IMR-90 (cell line): ENCODE measurements around the gene ALOX15. TPM values are rescaled to one million over a fixed set of nuclear protein-coding genes. Genes with fewer than 3 reads are reported as not detected.
"Not testable (repeated sequence)": the region's sequence is repeated elsewhere in the genome, so short reads cannot be mapped to it uniquely, and the experiment has no call there.

Source experiments
- ATAC-seq: fragments of 200-7000 bp; cut with Tn5 transposase; 2 replicates; pipeline ENCODE4 v1.9.1; 2020; ENCODE audit warnings: low read depth, mild to moderate bottlenecking, moderate library complexity
- BruUV-seq: library from RNA; stranded (reverse); fragments of 400-500 nt; replicated peaks from 2 replicates; lab custom pipeline; 2021; lab: Mats Ljungman, UMichigan
- CTCF ChIA-PET: fragments of 300-600 bp; formaldehyde crosslinking; extraction: SDS; loops from one replicate; lab custom pipeline; 2021; ENCODE audit warnings: antibody characterized with exemption; lab: Yijun Ruan, JAX
- POLR2A ChIA-PET: fragments of 300-600 bp; sonication (Branson Sonifier 250); formaldehyde crosslinking; loops from one replicate; lab custom pipeline; 2022; ENCODE audit warnings: antibody characterized with exemption; ENCODE audit not compliant: unreplicated experiment; lab: Charles Lee
- DNase-seq: peaks from one replicate; pipeline ENCODE4 v3.0.0; 2013
- H2AFZ ChIP-seq: replicated peaks from 2 replicates; pipeline ENCODE3; 2013; ENCODE audit warnings: low read length, mild to moderate bottlenecking; ENCODE audit not compliant: poor library complexity
- H2AK5ac ChIP-seq: 2 replicates; pipeline ENCODE4 v1.6.1; 2013; ENCODE audit warnings: low read depth, low read length, inconsistent platforms
- H2AK9ac ChIP-seq: replicated peaks from 2 replicates; pipeline ENCODE3; 2013; ENCODE audit warnings: mild to moderate bottlenecking, low read depth, low read length, moderate library complexity; ENCODE audit not compliant: poor library complexity
- H2BK120ac ChIP-seq: 2 replicates; pipeline ENCODE4 v1.6.1; 2013; ENCODE audit warnings: low read depth, low read length, inconsistent platforms
- H2BK15ac ChIP-seq: 3 replicates; pipeline ENCODE4 v1.6.1; 2013; ENCODE audit warnings: low read depth, low read length, inconsistent platforms
- H2BK20ac ChIP-seq: 2 replicates; pipeline ENCODE4 v1.6.1; 2013; ENCODE audit warnings: low read depth, mild to moderate bottlenecking, inconsistent platforms, low read length, moderate library complexity
- H2BK5ac ChIP-seq: 2 replicates; pipeline ENCODE4 v1.6.1; 2013; ENCODE audit warnings: mild to moderate bottlenecking, low read depth, low read length, inconsistent platforms; ENCODE audit not compliant: poor library complexity, severe bottlenecking
- H3K14ac ChIP-seq: replicated peaks from 2 replicates; pipeline ENCODE4 v1.6.1; 2013; ENCODE audit warnings: low read depth, low read length, inconsistent platforms
- H3K18ac ChIP-seq: 2 replicates; pipeline ENCODE4 v1.6.1; 2013; ENCODE audit warnings: low read depth, low read length, control low read depth
- H3K23ac ChIP-seq: 2 replicates; pipeline ENCODE4 v1.6.1; 2013; ENCODE audit warnings: low read depth, low read length, inconsistent platforms
- H3K27ac ChIP-seq: 2 replicates; pipeline ENCODE4 v1.5.1; 2013; ENCODE audit warnings: mild to moderate bottlenecking, control low read depth, low read length; ENCODE audit not compliant: insufficient read depth
- H3K27me3 ChIP-seq: 2 replicates; pipeline ENCODE4 v1.6.1; 2013; ENCODE audit warnings: low read length; ENCODE audit not compliant: control insufficient read depth, insufficient read depth
- H3K36me3 ChIP-seq: 2 replicates; pipeline ENCODE4 v1.6.1; 2013; ENCODE audit warnings: low read length, mixed read lengths; ENCODE audit not compliant: control insufficient read depth, insufficient read depth
- H3K4ac ChIP-seq: 2 replicates; pipeline ENCODE4 v1.6.1; 2013; ENCODE audit warnings: low read depth, low read length, inconsistent platforms
- H3K4me1 ChIP-seq: 2 replicates; pipeline ENCODE4 v1.6.1; 2013; ENCODE audit warnings: low read length, mixed read lengths; ENCODE audit not compliant: control insufficient read depth, insufficient read depth
- H3K4me2 ChIP-seq: 2 replicates; pipeline ENCODE4 v1.6.1; 2013; ENCODE audit warnings: low read depth, mild to moderate bottlenecking, control low read depth, low read length, moderate library complexity
- H3K4me3 ChIP-seq: 2 replicates; pipeline ENCODE4 v1.5.1; 2013; ENCODE audit warnings: low read depth, mild to moderate bottlenecking, control low read depth, low read length, moderate library complexity; ENCODE audit not compliant: insufficient read depth
- H3K56ac ChIP-seq: 2 replicates; pipeline ENCODE4 v1.6.1; 2013; ENCODE audit warnings: low read length, inconsistent platforms; ENCODE audit not compliant: insufficient read depth; ENCODE audit errors: extremely low read depth
- H3K79me1 ChIP-seq, 2 experiments: 2 replicates each; pipeline ENCODE4 v1.6.1; 2013; ENCODE audit warnings: low read length in 2 of 2, inconsistent platforms in 1 of 2, low read depth in 1 of 2
- H3K9ac ChIP-seq: 2 replicates; pipeline ENCODE4 v1.6.1; 2013; ENCODE audit warnings: low read depth, low read length, control low read depth
- H3K9me1 ChIP-seq: 2 replicates; pipeline ENCODE4 v1.6.1; 2013; ENCODE audit warnings: low read length, inconsistent platforms; ENCODE audit not compliant: insufficient read depth
- H3K9me3 ChIP-seq: 2 replicates; pipeline ENCODE4 v1.6.1; 2013; ENCODE audit warnings: low read length; ENCODE audit not compliant: control insufficient read depth, insufficient read depth
- H4K20me1 ChIP-seq: 2 replicates; pipeline ENCODE4 v1.6.1; 2013; ENCODE audit warnings: low read length, inconsistent platforms; ENCODE audit not compliant: insufficient read depth
- H4K5ac ChIP-seq: 2 replicates; pipeline ENCODE4 v1.6.1; 2013; ENCODE audit warnings: mild to moderate bottlenecking, low read depth, low read length, control low read depth
- H4K8ac ChIP-seq, 2 experiments: 2 replicates each; pipeline ENCODE4 v1.6.1; 2013; ENCODE audit warnings: low read depth in 2 of 2, low read length in 2 of 2, control low read depth in 1 of 2, inconsistent platforms in 1 of 2
- H4K91ac ChIP-seq: 2 replicates; pipeline ENCODE4 v1.6.1; 2013; ENCODE audit warnings: low read depth, low read length, inconsistent platforms; ENCODE audit not compliant: insufficient read depth
- WGBS, 2 experiments: methylation state at CpG; one replicate each; pipeline versions ENCODE4 v1.1.5 to v1.1.7; 2013; ENCODE audit warnings: missing lambda C conversion rate in 2 of 2; ENCODE audit not compliant: insufficient read length in 1 of 2; ENCODE audit errors: extremely low coverage in 2 of 2; 5-methylcytosine and 5-hydroxymethylcytosine counted together
- dilution Hi-C: fragments of 300-500 bp; cut with HindIII; formaldehyde crosslinking; loops from one replicate; pipeline ENCODE4 v1.14.3; 2018; ENCODE audit warnings: low sequenced_read_pairs; ENCODE audit not compliant: unreplicated experiment
- in situ Hi-C: fragments of 300-500 bp; cut with MboI; formaldehyde crosslinking; loops from 3 replicates; pipeline ENCODE4 v1.14.3; 2019; ENCODE audit warnings: low sequenced_read_pairs, inconsistent platforms, mixed read lengths
- intact Hi-C: fragments of 100-400 bp; cut with micrococcal nuclease; formaldehyde crosslinking; loops from 2 replicates; pipeline ENCODE4 v1.10.0; 2022
- polyA plus RNA-seq, 3 experiments: library from polyadenylated mRNA; depleted of rRNA; stranded (reverse); fragments of >200 nt; gene quantifications; 2 replicates each; pipeline ENCODE4 v1.2.3, GENCODE V29; 2012; ENCODE audit warnings: low replicate concordance in 1 of 3
- total RNA-seq: library from RNA; depleted of rRNA; stranded (reverse); fragments of >200 nt; gene quantifications from 2 replicates; pipeline ENCODE4 v1.2.3, GENCODE V29; 2012

ALOX15 gene
- total and polyA plus RNA-seq, 2 of the 4 experiments (the other 2 are of a cell fraction), result not detected

DNA sequence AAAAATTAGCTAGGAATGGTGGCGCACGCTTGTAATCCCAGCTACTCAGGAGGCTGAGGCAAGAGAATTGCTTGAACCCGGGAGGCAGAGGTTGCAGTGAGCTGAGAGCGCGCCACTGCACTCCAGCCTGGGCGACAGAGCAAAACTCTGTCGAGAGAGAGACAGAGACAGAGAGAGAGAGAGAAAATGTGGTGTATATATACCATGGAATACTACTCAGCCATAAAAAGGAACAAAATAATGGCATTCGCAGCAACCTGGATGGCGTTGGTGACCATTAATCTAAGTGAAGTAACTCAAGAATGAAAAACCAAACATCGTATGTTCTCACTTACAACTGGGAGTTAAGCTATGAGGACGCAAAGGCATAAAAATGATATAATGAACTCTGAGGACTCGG lies 48.4 kb upstream of the ALOX15 start:
- H3K56ac ChIP-seq, H3K27me3 ChIP-seq, BruUV-seq, dilution Hi-C loops, H2BK20ac ChIP-seq, H2BK5ac ChIP-seq, H3K23ac ChIP-seq, H3K14ac ChIP-seq, H2AK9ac ChIP-seq, H4K91ac ChIP-seq, H3K9me3 ChIP-seq, H2AK5ac ChIP-seq, in situ Hi-C loops, DNase-seq, H3K9ac ChIP-seq, POLR2A ChIA-PET, H3K4ac ChIP-seq, H4K5ac ChIP-seq, H3K4me3 ChIP-seq, H3K4me1 ChIP-seq, H2BK120ac ChIP-seq, ATAC-seq, H2AFZ ChIP-seq, H3K27ac ChIP-seq, H2BK15ac ChIP-seq, H4K8ac ChIP-seq, H3K18ac ChIP-seq, intact Hi-C loops, H3K4me2 ChIP-seq, CTCF ChIA-PET: not testable (repeated sequence)
- no CpG with 5 or more reads among the region's 12 CpGs for WGBS, 2 experiments
- Histone ChIP-seq H3K9me1 (peaks cover 12% of the 10 kb centered on the region; the same call in 1 of the 2 replicates), H4K20me1 (peaks cover 18% of the 10 kb centered on the region), H3K79me1 (peaks cover 7 to 44% of the 10 kb centered on the region in 2 experiments), H3K36me3 (peaks cover 18% of the 10 kb centered on the region; the same call in 1 of the 2 replicates)

DNA sequence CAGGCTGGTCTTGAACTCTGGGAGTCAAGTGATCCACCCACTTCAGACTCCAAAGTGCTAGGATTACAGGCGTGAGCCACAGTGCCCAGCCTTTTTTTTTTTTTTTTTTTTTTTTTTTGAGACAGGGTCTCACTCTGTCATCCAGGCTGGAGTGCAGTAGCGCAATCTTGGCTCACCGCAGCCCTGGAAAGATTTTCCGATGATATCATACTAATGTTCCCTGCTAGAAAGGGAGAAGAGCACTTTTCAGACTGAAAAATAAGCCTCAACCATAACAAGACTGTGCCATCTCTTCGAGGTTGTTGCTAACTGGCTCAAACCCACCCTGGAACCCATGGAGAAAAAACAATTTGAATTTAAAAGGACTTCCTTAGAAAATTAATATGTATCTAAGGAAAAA lies 42.3 kb upstream of the ALOX15 start:
- H2BK120ac ChIP-seq, H2BK15ac ChIP-seq, H3K4ac ChIP-seq, in situ Hi-C loops, POLR2A ChIA-PET, CTCF ChIA-PET, ATAC-seq, H3K9me3 ChIP-seq, H2BK5ac ChIP-seq, H2AK9ac ChIP-seq, H3K23ac ChIP-seq, H3K4me1 ChIP-seq, H3K27me3 ChIP-seq, BruUV-seq, H3K9ac ChIP-seq, H2AFZ ChIP-seq, H3K56ac ChIP-seq, H3K27ac ChIP-seq, DNase-seq, H2BK20ac ChIP-seq, dilution Hi-C loops, H4K5ac ChIP-seq, H3K4me2 ChIP-seq, H3K4me3 ChIP-seq, H4K8ac ChIP-seq, H3K14ac ChIP-seq, H2AK5ac ChIP-seq, H4K91ac ChIP-seq, H3K18ac ChIP-seq, intact Hi-C loops: not testable (repeated sequence)
- H3K9me1 ChIP-seq, result peaks cover 13% of the 10 kb centered on the region
- H3K79me1 ChIP-seq, result peaks cover 3 to 32% of the 10 kb centered on the region in 2 experiments
- WGBS, 2 experiments, result no CpG with 5 or more reads among the region's 5 CpGs
- H4K20me1 ChIP-seq, result peaks cover 15% of the 10 kb centered on the region; the same call in 1 of the 2 replicates
- H3K36me3 ChIP-seq, result peaks cover 21% of the 10 kb centered on the region
